NB4 (cell line): ENCODE data around the gene ACOXL.
A peak's percentile ranks its signal among the peaks of the same experiment; 100 is the strongest.

Experiments
- CTCF ChIP-seq: IDR thresholded peaks from one replicate; pipeline ENCODE4 v1.5.1; 2012; ENCODE audit warnings: low read depth, low read length
- MAX ChIP-seq: IDR thresholded peaks from 2 replicates; pipeline ENCODE4 v1.6.1; 2011; ENCODE audit warnings: low read depth, low read length
- POLR2A ChIP-seq: IDR thresholded peaks from 2 replicates; pipeline ENCODE4 v1.6.1; 2011; ENCODE audit warnings: mild to moderate bottlenecking; ENCODE audit not compliant: insufficient read length; ENCODE audit errors: extremely low read depth

- TF ChIP-seq CTCF (no peak), POLR2A (no peak), MAX (peak; percentile 50; the same call in 1 of the 2 replicates)
These were observed 111.1 kb downstream of the ACOXL start for GRCh38 chr2:110843496-110843895.
